PFSK-1 (cell line): ENCODE data around the gene DNAAF3. TPM values are rescaled to one million over a fixed set of nuclear protein-coding genes. Genes with fewer than 3 reads are reported as not detected.

ENCODE experiments used
- FOXP2 ChIP-seq: optimal IDR thresholded peaks from 2 replicates; pipeline ENCODE3; 2011; ENCODE audit warnings: borderline replicate concordance, control low read depth, inconsistent platforms; ENCODE audit not compliant: insufficient read depth; ENCODE audit errors: extremely low read length, extremely low read depth
- POLR2AphosphoS5 ChIP-seq: IDR thresholded peaks from 2 replicates; pipeline ENCODE4 v1.6.1; 2012; ENCODE audit warnings: low read depth, mild to moderate bottlenecking, control low read depth, low read length, moderate library complexity
- REST ChIP-seq, 2 experiments: IDR thresholded peaks; 2 replicates each; pipeline versions ENCODE4 v1.6.1 to v1.8.0; 2011 to 2012; ENCODE audit warnings: low read depth in 2 of 2, low read length in 2 of 2, control low read depth in 1 of 2, inconsistent platforms in 1 of 2, mild to moderate bottlenecking in 1 of 2, moderate library complexity in 1 of 2; ENCODE audit not compliant: insufficient read depth in 1 of 2
- SIN3A ChIP-seq: IDR thresholded peaks from 2 replicates; pipeline ENCODE4 v1.6.1; 2012; ENCODE audit warnings: mild to moderate bottlenecking, low read length, moderate library complexity, borderline replicate concordance; ENCODE audit not compliant: insufficient read depth
- TAF1 ChIP-seq: IDR thresholded peaks from 2 replicates; pipeline ENCODE4 v1.6.1; 2012; ENCODE audit warnings: low read length, control low read depth, borderline replicate concordance; ENCODE audit not compliant: insufficient read depth
- polyA plus RNA-seq: library from polyadenylated mRNA; unstranded; fragments of >200 nt; gene quantifications from one replicate; pipeline ENCODE4 v1.2.1, GENCODE V29; 2012; ENCODE audit warnings: low read depth, missing spikeins; ENCODE audit not compliant: insufficient read length

Gene DNAAF3
- 36.8 TPM for polyA plus RNA-seq

DNA sequence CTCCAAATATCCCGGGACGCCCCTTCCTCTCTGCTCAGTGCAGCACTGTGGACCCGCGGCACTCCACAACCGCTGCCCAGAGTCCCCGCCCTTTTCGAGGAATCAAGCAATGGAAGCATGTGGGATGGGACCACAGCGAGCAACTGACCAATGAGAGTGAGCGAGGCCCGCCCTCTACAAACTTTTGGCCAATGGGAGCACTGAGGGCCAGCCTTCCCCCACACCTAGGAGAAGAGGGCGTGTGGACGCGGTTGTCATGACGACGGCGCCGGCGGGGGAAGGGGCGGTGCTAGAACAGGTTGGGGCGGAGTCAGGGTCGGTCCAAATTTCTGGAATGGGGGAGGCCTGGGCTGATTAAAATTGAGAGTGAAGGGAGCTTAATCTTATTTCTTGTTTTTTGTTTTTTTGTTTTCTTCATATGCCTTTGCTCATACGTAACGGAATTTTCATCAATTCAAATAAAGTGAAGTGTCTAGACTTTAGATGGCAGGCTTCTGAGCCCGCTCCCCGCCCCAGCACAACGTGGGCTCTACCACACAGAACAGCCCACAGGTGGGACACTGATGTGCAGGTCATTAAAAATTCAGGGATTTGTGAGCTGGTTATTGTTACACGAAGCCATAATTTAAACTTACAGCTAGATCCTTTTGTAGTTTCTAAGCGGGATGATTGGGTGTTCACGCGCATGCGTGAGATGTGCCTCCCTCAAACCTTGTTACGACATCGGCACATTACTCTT lies at the start of gene DNAAF3:
TSS of gene DNAAF3 (minus strand) at position 84 of the 739 bp plus-strand sequence. CDS start 200 bp downstream, outside the sequence.
- no peak; the same call in 1 of the 2 replicates for TF ChIP-seq TAF1
- peak; percentile 77 for TF ChIP-seq POLR2AphosphoS5
- no peak for TF ChIP-seq REST (IDR thresholded peaks at IDR 0.05; ENCODE audit: insufficient read depth in 1 of 2, low read depth in 2 of 2, low read length in 2 of 2)
- TF ChIP-seq SIN3A, result peak; percentile 90; the same call in 1 of the 2 replicates
- peak; percentile 30 for TF ChIP-seq FOXP2

- TF ChIP-seq REST (IDR thresholded peaks at IDR 0.05; ENCODE audit: insufficient read depth in 1 of 2, low read depth in 2 of 2, low read length in 2 of 2) (no peak), POLR2AphosphoS5 (no peak), TAF1 (no peak), FOXP2 (no peak), SIN3A (no peak)
Measured at GRCh38 chr19:55213547-55213946, 47.1 kb upstream of the DNAAF3 start.

GRCh38 chr19:55212447-55212846 lies 46.0 kb upstream of the DNAAF3 start:
- TF ChIP-seq REST (IDR thresholded peaks at IDR 0.05; ENCODE audit: insufficient read depth in 1 of 2, low read depth in 2 of 2, low read length in 2 of 2) (no peak), FOXP2 (no peak), SIN3A (no peak), POLR2AphosphoS5 (no peak), TAF1 (no peak)

DNA sequence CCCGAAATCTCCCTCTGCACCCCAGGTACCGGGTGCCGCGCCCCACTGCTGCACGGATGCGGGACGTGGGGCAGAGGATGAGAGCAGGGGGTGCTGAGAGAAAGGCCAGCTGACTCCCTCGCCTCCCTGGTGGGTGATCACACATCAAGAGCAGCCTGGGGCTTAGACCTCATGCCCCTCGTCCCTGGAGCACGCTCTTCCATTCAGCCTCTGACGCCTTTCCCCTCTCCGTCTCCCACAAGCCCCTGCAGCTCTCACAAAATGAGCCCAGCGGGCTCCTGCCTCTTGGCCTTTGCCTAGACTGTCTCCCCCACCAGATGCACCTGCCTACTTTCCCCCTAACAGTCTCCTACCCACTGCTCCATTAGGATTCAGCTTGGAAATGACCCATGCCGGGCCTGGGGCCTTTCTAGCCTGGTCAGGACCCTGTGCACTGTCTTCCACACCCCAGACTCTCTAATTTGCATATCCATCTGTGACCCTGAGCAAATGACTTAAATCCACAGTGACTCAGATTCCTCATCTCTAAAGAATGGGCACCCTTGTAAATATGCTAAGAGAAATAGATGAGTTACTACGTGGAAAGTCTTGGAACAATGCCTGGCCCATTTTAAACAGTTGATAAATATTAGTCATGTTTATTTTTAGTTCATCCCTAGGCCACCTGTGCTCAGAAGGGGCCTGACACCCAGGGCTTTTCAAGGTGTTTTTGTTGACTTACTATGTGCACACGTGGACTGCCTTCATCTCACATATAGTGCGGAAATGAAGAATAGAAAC lies 43.5 kb upstream of the DNAAF3 start:
- no peak for TF ChIP-seq FOXP2
- TF ChIP-seq TAF1, result no peak
- TF ChIP-seq POLR2AphosphoS5, result no peak

- TF ChIP-seq POLR2AphosphoS5, result no peak
Measured at GRCh38 chr19:55208880-55209692, 42.7 kb upstream of the DNAAF3 start, which contains the start of gene PTPRH. TSS of gene PTPRH (minus strand) at chr19:55209501. CDS start at chr19:55209433, 68 bp downstream.
